GDM1 (cell line): ENCODE data around the gene MTHFSD.

ENCODE experiments used
- DNase-seq: peaks from one replicate; lab custom pipeline; 2025; lab: John Stamatoyannopoulos, UW

Gene MTHFSD

GRCh38 chr16:86490859-86491639 is 64.0 kb downstream of the MTHFSD start:
- no peak for DNase-seq

DNA sequence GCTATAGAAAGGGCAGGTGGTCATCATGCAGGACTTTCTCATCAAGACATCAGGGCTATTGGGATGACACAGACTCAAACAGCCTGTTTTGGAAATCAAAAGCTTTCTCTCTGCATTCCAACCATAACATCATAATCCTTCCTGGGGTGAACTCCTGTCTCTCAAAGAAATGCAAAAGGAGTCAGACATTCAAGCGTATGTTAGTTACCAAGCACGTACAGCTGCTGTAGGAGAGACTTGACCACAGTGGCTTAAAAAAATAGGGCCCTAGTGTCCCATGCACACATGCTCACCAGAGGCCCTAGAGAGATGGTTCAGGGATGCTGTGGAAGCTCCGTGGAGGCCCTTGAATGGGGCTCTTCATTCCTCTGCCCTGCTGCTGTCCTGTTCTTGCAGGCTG is 69.3 kb downstream of the MTHFSD start:
- DNase-seq = no peak

DNA sequence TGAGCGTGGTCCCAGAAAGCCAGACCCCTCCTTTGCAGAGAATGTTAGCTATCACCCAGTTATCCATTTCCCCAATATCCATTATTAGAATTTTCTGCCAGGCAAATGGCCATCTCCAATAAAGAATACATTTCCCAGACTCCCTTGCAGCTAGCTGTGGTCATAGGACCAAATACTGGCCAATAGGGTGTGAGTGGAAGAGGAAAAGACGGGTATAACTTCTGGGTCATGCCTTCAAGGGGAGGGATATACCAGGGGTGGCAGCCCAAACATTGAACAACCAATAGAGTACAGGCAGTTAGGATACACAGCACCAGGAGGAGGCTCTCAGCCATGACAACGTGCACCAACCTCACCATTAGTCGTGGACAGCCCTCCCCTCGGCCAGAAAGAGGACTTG is 70.8 kb downstream of the MTHFSD start:
- DNase-seq = no peak

- DNase-seq = no peak
Observed at GRCh38 chr16:86481607-86482006, 73.4 kb downstream of the MTHFSD start.

- DNase-seq = no peak
Observed at GRCh38 chr16:86480444-86480843, 74.6 kb downstream of the MTHFSD start.
